Measurements from ENCODE around the gene GGA1.

GGA1 gene

GRCh38 chr22:37638391-37639069 is 29.9 kb downstream of the GGA1 start:
- no peak for DNase-seq (ENCODE audit: insufficient read length, low spot score)
- FAIRE-seq: no peak
- TF ChIP-seq, protein P1, sequence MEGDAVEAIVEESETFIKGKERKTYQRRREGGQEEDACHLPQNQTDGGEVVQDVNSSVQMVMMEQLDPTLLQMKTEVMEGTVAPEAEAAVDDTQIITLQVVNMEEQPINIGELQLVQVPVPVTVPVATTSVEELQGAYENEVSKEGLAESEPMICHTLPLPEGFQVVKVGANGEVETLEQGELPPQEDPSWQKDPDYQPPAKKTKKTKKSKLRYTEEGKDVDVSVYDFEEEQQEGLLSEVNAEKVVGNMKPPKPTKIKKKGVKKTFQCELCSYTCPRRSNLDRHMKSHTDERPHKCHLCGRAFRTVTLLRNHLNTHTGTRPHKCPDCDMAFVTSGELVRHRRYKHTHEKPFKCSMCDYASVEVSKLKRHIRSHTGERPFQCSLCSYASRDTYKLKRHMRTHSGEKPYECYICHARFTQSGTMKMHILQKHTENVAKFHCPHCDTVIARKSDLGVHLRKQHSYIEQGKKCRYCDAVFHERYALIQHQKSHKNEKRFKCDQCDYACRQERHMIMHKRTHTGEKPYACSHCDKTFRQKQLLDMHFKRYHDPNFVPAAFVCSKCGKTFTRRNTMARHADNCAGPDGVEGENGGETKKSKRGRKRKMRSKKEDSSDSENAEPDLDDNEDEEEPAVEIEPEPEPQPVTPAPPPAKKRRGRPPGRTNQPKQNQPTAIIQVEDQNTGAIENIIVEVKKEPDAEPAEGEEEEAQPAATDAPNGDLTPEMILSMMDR (IDR thresholded peaks at IDR 0.05; ENCODE audit: insufficient read depth, missing control alignments): no peak

DNA sequence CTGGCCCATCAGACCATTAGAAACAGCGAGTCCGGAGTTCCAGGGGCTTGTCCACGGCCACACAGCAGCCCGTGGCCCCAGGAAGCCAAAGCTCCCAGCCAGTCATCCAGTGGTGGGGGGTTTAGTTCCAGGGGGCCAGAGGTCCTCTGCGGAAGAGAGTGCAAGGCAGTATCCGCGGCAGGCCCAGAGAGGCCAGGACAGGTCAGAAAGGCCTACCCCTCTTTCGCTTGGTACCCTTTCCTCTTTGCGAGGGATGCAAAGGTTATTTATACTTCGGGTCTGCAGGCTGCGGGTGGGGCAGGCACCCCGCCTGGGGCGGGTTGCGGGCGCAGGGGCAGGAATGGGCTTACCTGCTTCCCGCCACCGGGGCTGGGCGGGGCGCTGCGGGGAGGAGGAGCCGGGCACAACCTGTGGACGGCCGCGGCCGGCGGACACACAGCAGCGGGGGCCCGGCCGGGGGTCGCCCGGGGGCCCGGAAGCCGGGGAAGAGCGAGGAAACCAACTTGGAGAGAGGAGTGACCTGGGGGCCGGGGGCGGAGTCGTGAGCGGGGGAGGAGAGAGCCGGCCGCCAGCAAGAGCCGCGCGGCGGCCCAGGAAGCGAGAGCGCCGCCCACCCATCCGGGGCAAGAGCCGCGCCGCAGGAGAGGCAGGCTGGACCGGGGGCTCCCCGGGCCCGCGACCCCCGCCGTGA is 30.6 kb downstream of the GGA1 start, which contains the start of gene SH3BP1:
SH3BP1 (plus strand) TSS at position 600 of the 691 bp plus-strand sequence. CDS start 119 bp downstream, outside the sequence.
- FAIRE-seq (no peak), DNase-seq (ENCODE audit: insufficient read length, low spot score) (no peak)
- TF ChIP-seq, protein P1 (IDR thresholded peaks at IDR 0.05; ENCODE audit: insufficient read depth, missing control alignments): no peak

- DNase-seq (ENCODE audit: insufficient read length, low spot score): no peak
- TF ChIP-seq, protein P1 (IDR thresholded peaks at IDR 0.05; ENCODE audit: insufficient read depth, missing control alignments): no peak
- no peak for FAIRE-seq
Measured at GRCh38 chr22:37639771-37640590, 31.3 kb downstream of the GGA1 start.

- FAIRE-seq: no peak
- TF ChIP-seq, protein P1 (IDR thresholded peaks at IDR 0.05; ENCODE audit: insufficient read depth, missing control alignments): no peak
- DNase-seq (ENCODE audit: insufficient read length, low spot score): no peak
Measured at GRCh38 chr22:37640591-37641560, 32.2 kb downstream of the GGA1 start.

GRCh38 chr22:37641561-37641949 is 32.9 kb downstream of the GGA1 start:
- TF ChIP-seq, protein P1 (IDR thresholded peaks at IDR 0.05; ENCODE audit: insufficient read depth, missing control alignments): no peak
- FAIRE-seq: no peak
- DNase-seq (ENCODE audit: insufficient read length, low spot score): no peak

DNA sequence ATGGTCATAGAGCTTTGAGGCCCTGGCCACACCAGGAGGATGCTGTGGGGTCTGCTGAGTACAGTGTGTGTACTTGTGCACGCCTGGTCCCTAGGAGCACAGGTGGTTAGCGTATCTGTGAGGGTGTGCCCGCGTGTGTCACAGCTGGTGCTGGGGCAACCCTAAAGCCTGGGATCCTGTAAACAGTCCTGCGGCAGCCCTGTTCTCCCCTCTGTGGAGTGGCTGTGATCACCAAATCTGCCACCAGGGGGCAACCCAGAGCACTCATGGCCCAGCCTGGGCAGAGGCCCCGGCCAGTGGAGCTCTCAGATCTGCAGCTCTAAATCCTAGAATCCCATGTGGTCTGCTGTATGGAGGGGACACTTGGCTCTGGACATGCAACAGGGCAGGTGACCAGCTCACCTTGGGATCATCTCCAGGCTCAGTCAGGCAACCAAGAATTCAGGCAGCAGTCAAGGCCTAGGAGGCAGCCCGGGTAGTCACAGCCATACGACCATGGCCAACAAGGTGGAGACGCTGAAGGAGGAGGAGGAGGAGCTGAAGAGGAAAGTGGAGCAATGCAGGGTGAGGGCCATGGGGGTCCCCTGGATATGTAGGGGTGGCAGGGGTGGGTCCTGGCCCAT is 34.7 kb downstream of the GGA1 start:
- no peak for FAIRE-seq
- TF ChIP-seq, protein P1 (IDR thresholded peaks at IDR 0.05; ENCODE audit: insufficient read depth, missing control alignments): peak; percentile 80

More for the DNA sequence above, 34.7 kb downstream of the GGA1 start:
- peak; percentile 71 for DNase-seq (ENCODE audit: insufficient read length, low spot score)
